DMS 273 (cell line): Measurements from ENCODE around the gene RPL13.

Experiments
- DNase-seq: peaks from one replicate; lab custom pipeline; 2025; ENCODE audit not compliant: unreplicated experiment; lab: John Stamatoyannopoulos, UW

RPL13 gene

DNA sequence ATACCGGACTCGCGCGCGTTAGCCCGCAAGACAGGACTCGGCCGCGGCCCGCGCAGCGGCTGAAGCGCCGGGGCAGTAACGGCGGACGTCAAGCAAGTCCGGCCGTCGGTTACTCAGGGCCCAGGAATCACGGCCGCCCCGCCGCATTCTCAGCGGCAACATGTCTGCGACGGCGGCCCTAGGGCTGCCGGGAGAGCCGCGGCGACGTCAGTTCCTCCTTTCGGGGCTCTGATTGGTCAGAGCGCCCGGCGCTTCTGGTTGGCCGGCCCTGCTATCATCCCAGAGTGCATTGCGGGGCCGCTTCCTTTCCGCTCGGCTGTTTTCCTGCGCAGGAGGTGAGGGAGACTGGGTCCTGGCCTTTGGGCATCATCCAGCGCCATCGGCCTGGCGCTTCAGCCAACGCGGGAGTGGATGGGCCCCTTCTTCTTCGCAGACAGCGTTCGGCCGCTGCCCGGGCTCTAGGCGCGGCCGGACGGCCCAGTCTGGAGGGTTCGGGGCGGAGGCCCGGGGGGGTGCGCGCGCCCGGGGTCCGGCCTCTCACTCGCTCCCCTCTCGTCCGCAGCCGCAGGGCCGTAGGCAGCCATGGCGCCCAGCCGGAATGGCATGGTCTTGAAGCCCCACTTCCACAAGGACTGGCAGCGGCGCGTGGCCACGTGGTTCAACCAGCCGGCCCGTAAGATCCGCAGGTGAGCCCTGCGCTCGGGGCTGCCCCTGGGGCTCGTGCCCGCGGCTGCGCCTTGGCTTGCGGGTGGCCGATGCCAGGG, at the start of gene RPL13:
Gene RPL13 (plus strand): TSS at position 305 of the 764 bp plus-strand sequence. CDS start 278 bp downstream, at position 583.
- peak; percentile 98 for DNase-seq

DNA sequence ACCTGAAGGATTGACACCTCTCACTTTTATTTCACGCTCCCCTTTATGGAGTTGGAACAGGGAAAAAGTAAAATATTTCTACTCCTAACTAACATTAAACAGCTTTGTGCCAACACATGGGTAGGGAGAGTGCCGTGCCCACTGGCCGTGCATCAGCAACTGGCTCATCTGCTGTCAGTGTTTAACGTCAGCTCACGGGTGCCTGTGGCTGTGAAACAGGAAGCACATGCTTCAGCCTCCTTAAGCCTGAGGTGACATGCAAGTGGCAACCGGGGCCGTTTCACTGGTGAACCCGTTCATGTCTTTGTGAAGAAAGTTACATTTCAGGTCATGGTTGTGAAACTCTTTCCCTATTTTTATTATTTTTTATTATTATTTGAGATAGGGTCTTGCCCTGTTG, 49.1 kb upstream of the RPL13 start:
- DNase-seq = no peak

DNA sequence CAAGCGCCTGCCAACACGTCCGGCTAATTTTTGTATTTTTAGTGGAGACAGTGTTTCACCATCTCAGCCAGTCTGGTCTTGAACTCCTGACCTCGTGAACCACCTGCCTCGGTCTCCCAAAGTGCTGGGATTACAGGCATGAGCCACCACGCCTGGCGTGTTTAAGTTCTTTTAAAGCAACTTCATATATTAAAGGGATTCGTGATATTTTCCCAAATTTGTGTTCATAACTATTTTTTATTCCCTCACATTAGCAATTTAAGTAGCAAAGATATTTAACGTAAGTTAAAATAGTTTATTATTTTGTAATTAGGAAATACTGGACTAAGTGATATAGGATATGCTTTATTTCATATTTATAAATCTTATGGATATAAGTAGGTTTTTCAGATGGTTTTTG, 48.0 kb upstream of the RPL13 start:
- no peak for DNase-seq

DNA sequence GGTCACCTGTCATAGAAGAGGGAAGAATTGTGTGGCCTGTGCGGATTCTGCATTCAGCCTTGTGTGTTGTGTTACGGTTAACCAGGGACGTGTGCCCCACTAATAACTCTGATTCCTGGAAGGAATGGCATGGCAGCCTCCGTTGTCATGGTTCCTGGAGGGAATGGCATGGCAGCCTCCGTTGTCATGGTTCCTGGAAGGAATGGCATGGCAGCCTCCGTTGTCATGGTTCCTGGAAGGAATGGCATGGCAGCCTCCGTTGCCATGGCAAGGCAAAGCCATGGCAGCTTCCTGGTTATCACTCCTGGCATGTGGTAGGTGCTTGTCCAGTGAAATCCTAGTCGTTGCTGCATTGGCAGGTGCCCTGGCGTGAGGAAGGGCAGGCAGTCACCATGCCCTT, 43.4 kb upstream of the RPL13 start:
- no peak for DNase-seq

GRCh38 chr16:89519881-89520280, 40.6 kb upstream of the RPL13 start:
- DNase-seq = no peak

GRCh38 chr16:89522287-89522686, 38.2 kb upstream of the RPL13 start:
- no peak for DNase-seq

DNA sequence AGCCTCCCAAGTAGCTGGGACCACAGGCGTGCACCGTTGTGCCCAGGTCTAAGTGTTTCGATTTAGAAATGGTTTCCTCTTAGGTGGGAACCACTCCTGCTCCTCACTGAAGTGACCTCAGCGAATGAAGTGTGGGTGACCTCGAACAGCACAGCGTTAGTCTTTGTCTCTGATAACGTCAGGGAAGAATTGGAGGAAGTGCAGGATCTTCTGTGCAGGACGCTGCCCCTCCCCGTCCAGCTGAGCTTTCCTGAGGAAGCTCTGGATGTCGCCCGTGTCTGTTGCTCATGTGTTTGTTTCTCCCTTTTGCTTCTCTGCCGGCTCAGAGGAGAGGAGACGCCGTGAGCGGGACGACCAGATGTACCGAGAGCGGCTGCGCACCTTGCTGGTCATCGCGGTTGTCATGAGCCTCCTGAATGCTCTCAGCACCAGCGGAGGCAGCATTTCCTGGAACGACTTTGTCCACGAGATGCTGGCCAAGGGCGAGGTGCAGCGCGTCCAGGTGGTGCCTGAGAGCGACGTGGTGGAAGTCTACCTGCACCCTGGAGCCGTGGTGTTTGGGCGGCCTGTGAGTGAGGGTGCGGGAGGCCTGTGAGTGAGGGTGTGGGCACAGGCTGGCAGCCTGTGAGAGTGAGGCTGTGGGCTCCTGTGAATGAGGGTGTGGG, 36.7 kb upstream of the RPL13 start:
- no peak for DNase-seq

DNA sequence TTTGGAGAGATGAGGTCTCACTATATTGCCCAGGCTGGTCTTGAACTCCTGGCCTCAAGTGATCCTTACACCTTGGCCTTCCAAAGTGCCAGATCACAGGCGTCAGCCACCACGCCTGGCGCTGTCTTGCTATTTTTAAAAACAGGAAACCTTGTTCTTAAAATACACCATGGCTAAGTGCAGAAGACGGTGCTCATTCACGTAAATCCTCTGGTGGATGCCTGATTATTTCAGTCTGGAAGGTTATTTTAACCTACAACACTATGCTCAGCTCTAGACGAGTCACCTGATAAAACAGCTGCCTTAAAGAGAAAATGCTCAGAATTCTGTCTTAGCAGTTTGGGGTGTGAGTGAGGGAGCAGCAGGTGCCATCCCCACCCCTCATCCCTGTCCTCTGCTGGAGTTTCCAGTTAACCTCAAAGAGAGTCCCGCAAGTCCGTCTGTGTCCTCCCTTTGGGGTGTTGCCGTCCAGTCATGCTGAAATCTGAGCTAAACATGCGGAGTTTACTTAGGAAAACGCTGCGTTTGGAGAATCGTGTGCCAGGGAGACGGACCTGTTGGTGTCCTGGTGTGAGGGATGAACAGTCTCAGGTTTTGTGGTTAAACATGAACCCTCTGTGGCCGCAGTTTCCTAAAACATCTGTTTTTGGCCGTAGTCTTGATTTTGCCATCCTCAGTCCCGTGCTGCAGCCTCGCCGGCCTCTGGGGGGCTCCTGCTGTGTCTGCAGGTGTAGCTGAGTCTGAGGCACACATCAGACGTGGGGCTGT, 35.2 kb upstream of the RPL13 start:
- DNase-seq = no peak

DNA sequence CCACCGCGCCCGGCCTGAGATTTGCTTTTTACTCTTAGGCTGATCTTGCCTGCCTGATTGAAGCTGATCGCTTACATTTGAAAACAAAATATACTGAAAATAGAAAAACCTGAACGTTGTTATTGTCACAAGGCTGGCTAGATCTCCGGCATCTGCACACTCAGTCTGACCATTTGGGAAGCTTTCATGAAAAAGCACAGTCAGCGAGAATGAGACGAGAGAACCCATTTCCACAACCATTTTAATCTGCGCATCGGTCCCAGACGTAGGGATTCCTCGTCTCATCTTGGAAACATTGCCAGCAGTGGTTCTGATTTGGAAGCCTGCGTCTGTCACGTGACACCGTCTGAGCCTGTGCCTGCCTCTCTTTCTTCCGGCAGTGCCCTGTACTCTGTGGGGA, 31.4 kb upstream of the RPL13 start:
- DNase-seq = no peak

DNA sequence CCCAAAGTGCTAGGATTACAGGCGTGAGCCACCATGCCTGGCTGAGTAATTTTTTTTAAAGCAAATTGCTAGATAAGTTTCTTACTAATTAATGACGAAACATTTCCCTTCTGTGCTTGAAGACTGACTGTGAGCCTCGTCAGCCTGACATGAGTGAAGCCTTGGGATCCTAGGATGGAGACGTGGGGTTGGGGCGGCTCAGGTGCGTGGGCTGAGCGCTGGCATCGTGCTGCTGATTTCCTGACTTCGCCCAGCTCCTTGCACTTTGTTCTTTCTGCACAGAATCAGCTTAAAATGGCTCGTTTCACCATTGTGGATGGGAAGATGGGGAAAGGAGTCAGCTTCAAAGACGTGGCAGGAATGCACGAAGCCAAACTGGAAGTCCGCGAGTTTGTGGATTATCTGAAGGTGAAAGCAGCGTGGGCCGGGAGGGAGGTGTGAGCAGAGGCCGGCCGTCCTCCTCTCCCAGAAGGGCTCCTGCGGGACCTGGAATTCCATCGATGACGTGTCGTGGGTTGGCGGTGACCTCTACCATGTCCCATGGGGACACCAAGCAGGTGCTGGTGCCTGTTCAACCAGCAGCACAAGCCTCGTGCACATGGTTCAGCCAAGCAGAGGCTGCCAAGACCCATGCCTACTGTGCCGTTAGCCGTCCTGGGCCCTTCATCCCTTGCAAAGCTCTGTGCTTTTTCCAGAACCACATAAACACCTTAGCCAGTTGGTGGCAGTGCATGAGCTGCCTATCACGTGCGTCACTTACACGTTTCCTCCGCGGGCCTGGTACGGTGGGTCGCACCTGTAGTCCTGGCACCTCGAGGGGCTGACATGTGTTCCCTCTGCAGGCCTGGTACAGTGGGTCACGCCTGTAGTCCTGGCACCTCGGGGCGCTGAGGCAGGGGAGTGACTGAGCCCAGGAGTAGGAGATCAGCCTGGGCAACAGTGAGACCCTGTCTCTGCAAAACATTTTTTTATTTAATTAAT, 29.8 kb upstream of the RPL13 start:
- DNase-seq = no peak

- DNase-seq = no peak
Observed at GRCh38 chr16:89531821-89532526, 28.5 kb upstream of the RPL13 start.

GRCh38 chr16:89534252-89534756, 26.2 kb upstream of the RPL13 start:
- no peak for DNase-seq

- no peak for DNase-seq
Observed at GRCh38 chr16:89536371-89536770, 24.1 kb upstream of the RPL13 start.

GRCh38 chr16:89536886-89537548, 23.5 kb upstream of the RPL13 start:
- no peak for DNase-seq

DNA sequence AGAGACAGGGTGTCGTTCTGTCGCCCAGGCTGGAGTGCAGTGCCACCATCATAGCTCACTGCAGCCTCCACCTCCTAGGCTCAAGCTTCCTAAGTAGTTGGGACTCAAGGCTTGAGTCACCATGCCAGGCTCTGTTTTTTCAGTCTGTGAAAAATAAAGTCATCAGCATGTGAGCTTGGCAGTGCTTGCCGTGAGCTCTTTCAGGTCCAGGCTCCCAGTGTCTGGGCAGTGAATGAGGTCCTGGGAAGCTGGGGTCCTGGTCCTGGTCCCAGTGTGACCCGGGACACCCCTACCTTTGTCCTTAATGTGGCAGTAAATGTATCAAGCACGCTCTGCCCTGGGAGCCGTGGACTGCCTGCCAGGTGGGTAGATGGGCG, 22.9 kb upstream of the RPL13 start:
- DNase-seq = no peak

DNA sequence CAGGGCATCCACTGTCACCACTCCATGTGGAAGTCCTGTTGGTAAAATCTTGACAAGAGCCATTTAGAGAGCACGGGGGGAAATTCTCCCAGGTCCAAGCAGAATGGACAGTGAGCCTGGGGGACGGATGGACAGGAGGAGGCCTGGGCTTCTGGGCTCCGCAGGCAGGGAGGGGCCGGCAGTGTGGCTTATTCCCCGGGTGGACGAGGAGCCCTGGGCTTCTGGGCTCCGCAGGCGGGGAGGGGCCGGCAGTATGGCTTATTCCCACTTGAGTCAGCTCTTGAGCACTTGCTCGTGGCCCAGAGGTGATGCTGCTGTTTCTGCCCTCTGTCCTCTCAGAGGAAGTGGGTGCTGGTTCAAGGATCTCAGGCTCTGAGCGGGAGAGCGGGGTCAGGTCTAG, 22.2 kb upstream of the RPL13 start:
- DNase-seq = no peak

GRCh38 chr16:89540557-89540956, 19.9 kb upstream of the RPL13 start:
- no peak for DNase-seq

GRCh38 chr16:89541792-89542191, 18.7 kb upstream of the RPL13 start:
- DNase-seq = no peak

DNA sequence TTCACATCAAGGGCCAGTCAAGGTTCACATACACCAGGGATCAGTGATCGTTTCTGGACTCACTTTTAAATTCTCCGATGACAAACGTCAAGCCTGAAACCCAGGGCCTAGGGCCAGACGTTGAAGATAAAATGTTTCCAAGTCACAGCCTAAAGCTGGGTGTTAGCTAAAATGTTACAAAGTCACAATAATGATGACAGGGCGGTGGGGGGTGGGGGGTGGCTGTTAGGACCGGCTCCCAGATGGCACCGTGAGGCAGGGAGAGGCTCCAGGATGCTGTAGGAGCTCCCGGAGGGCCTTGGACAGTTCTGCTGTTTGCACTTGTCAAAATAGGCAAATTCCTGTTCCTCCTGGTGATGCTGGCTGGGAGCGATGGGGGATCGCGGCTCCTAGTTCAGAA, 16.4 kb upstream of the RPL13 start:
- no peak for DNase-seq

DNA sequence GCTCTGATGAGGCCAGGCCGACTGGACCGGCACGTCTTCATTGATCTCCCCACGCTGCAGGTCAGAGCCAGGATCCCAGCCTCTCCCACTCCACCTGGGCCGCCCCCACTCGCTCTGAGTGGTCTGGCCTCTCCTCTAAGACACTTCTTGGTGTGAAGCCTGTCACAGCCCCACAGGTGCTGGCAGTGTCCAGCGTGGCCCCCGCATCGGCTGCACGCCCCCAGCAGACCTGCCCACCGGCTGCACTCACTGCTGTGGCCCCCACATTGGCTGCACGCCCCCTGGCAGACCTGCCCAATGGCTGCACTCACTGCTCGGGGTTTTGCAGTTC, 15.8 kb upstream of the RPL13 start:
- no peak for DNase-seq
